Measurements from ENCODE around the gene PTPRG.
A peak's percentile ranks its signal among the peaks of the same experiment; 100 is the strongest.

DNA sequence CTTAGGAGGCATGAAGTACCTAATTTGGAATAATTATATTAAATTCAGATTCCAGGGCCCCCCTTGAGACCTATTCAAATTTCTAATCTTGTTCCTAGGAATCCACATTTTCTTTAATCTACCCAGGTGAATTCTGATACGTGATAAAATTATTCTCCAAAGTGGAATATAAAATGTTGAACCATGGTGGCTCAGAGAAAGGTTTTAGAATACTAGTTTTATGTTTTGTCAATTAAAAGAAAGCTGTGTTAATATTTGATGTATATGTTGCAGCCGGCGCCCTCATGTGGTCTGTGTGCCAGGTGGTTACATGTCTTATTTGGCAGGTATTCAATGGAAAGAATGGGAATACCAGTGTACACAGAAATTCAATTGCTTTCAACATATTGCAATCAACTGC lies 490.1 kb downstream of the PTPRG start:
- TF ChIP-seq, protein P1, sequence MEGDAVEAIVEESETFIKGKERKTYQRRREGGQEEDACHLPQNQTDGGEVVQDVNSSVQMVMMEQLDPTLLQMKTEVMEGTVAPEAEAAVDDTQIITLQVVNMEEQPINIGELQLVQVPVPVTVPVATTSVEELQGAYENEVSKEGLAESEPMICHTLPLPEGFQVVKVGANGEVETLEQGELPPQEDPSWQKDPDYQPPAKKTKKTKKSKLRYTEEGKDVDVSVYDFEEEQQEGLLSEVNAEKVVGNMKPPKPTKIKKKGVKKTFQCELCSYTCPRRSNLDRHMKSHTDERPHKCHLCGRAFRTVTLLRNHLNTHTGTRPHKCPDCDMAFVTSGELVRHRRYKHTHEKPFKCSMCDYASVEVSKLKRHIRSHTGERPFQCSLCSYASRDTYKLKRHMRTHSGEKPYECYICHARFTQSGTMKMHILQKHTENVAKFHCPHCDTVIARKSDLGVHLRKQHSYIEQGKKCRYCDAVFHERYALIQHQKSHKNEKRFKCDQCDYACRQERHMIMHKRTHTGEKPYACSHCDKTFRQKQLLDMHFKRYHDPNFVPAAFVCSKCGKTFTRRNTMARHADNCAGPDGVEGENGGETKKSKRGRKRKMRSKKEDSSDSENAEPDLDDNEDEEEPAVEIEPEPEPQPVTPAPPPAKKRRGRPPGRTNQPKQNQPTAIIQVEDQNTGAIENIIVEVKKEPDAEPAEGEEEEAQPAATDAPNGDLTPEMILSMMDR (conservative IDR thresholded peaks at IDR 0.05; ENCODE audit: low read depth, low read length) = 0 out of 2 replicates have a peak, but pooled peaks have one; percentile 28
- TF ChIP-seq EZH2 (IDR thresholded peaks at IDR 0.05; ENCODE audit: low read length, unreplicated experiment) = no peak
- TF ChIP-seq EZH2phosphoT487 (IDR thresholded peaks at IDR 0.05; ENCODE audit: borderline replicate concordance, low read length) = no peak

Data from PC-3 (cell line).